Inflammatory macrophage (primary cell): ENCODE measurements around the gene TPBGL.

ENCODE experiments used
- DNase-seq, 2 donors: peaks; one replicate each; pipeline ENCODE4 v3.0.0-alpha.2; 2020 to 2022

Gene TPBGL

GRCh38 chr11:75246671-75247350 is 6.2 kb downstream of the TPBGL start:
- no peak for DNase-seq

- no peak for DNase-seq
These were observed 8.3 kb downstream of the TPBGL start for GRCh38 chr11:75248924-75249256.

- DNase-seq: no peak
These were observed 9.1 kb downstream of the TPBGL start for GRCh38 chr11:75249704-75250103.

- DNase-seq: no peak
These were observed 13.8 kb downstream of the TPBGL start for GRCh38 chr11:75254326-75254725.

GRCh38 chr11:75260396-75261170 is 20.0 kb downstream of the TPBGL start:
- no peak for DNase-seq

GRCh38 chr11:75261902-75262361 is 21.4 kb downstream of the TPBGL start:
- no peak for DNase-seq

GRCh38 chr11:75262436-75262835 is 21.9 kb downstream of the TPBGL start:
- DNase-seq: no peak

GRCh38 chr11:75262961-75263852 is 22.6 kb downstream of the TPBGL start:
- DNase-seq: no peak

GRCh38 chr11:75263944-75264349 is 23.4 kb downstream of the TPBGL start:
- DNase-seq: peak; percentile 43 to 54

GRCh38 chr11:75264356-75264755 is 23.8 kb downstream of the TPBGL start:
- no peak for DNase-seq

GRCh38 chr11:75264971-75265370 is 24.4 kb downstream of the TPBGL start:
- no peak for DNase-seq

GRCh38 chr11:75265851-75266531 is 25.4 kb downstream of the TPBGL start:
- DNase-seq: peak; percentile 10 to 38

GRCh38 chr11:75267171-75267970 is 26.8 kb downstream of the TPBGL start:
- no peak for DNase-seq

GRCh38 chr11:75268626-75269366 is 28.2 kb downstream of the TPBGL start:
- DNase-seq: no peak

GRCh38 chr11:75269367-75269660 is 28.7 kb downstream of the TPBGL start:
- DNase-seq: no peak

- no peak for DNase-seq
These were observed 29.3 kb downstream of the TPBGL start for GRCh38 chr11:75269896-75270295.

GRCh38 chr11:75270896-75271418 is 30.4 kb downstream of the TPBGL start:
- no peak for DNase-seq

GRCh38 chr11:75271730-75272129 is 31.2 kb downstream of the TPBGL start:
- DNase-seq: no peak

GRCh38 chr11:75272391-75272790 is 31.8 kb downstream of the TPBGL start:
- DNase-seq: no peak

- DNase-seq: no peak
These were observed 32.3 kb downstream of the TPBGL start for GRCh38 chr11:75272821-75273301.
